Fibroblast of pulmonary artery (primary cell): ENCODE results near the gene HCK.
A peak's percentile ranks its signal among the peaks of the same experiment; 100 is the strongest.
"Not testable (repeated sequence)": the region's sequence is repeated elsewhere in the genome, so short reads cannot be mapped to it uniquely, and the experiment has no call there.

Experiments used
- DNase-seq: peaks from one replicate; pipeline ENCODE4 v3.0.0-alpha.2; 2010; ENCODE audit warnings: low read depth
- H3K4me3 ChIP-seq: replicated peaks from 2 replicates; pipeline ENCODE4 v1.5.1; 2011; ENCODE audit warnings: low read depth, mild to moderate bottlenecking, control low read depth, low read length, moderate library complexity
- TF ChIP-seq, protein P1 (sequence below): IDR thresholded peaks from 2 replicates; pipeline ENCODE4 v1.5.1; 2011; ENCODE audit warnings: mild to moderate bottlenecking, control low read depth, low read length, inconsistent platforms; ENCODE audit errors: missing control alignments

Gene HCK

DNA sequence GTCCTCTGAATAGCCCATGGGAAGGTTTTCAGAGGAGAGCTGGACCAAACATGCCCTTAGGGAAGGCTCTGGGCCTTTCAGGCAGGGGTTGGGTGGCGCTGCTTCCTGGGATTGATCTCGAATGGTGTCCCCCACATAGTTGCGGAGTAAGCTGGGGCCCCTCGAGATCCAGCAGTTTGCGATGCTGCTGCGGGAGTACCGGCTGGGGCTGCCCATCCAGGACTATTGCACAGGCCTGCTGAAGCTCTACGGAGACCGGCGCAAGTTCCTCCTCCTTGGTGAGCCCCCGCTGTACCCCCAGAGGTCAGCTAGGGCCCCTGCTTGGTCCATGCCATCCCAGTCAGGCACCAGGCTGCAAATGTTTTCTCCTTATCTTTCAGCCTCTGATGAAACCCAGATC lies 22.5 kb upstream of the HCK start:
- H3K4me3 ChIP-seq = no peak overlapping the region
- no peak for DNase-seq
- TF ChIP-seq, protein P1, sequence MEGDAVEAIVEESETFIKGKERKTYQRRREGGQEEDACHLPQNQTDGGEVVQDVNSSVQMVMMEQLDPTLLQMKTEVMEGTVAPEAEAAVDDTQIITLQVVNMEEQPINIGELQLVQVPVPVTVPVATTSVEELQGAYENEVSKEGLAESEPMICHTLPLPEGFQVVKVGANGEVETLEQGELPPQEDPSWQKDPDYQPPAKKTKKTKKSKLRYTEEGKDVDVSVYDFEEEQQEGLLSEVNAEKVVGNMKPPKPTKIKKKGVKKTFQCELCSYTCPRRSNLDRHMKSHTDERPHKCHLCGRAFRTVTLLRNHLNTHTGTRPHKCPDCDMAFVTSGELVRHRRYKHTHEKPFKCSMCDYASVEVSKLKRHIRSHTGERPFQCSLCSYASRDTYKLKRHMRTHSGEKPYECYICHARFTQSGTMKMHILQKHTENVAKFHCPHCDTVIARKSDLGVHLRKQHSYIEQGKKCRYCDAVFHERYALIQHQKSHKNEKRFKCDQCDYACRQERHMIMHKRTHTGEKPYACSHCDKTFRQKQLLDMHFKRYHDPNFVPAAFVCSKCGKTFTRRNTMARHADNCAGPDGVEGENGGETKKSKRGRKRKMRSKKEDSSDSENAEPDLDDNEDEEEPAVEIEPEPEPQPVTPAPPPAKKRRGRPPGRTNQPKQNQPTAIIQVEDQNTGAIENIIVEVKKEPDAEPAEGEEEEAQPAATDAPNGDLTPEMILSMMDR = no peak

DNA sequence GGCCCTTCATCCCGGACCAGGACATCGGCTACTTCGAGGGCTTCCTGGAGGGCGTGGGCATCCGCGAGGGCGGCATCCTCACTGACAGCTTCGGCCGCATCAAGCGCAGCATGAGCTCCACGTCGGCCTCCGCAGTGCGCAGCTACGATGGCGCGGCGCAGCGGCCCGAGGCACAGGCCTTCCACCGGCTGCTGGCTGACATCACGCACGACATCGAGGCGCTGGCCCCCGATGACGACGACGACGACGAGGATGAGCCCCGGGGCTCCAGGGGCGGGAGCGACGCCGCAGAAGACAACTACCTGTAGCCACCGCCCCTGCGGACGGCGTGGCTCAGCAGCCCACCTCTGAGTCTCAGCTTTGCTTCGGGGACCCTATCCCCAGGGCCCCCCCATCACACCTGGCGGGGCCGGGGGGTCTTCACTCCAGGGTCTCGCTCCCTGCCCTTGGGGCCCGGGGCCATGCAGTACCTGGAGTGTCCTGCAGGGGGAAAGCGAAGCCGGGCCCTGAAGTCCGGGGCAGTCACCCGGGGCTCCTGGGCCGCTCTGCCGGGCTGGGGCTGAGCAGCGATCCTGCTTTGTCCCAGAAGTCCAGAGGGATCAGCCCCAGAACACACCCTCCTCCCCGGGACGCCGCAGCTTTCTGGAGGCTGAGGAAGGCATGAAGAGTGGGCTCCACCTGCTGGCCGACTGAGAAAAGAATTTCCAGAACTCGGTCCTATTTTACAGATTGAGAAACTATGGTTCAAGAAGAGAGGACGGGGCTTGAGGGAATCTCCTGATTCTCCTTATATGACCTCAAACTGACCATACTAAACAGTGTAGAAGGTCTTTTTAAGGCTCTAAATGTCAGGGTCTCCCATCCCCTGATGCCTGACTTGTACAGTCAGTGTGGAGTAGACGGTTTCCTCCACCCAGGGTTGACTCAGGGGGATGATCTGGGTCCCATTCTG lies 20.8 kb upstream of the HCK start:
- TF ChIP-seq, protein P1 = peak; percentile 69
- DNase-seq = peak; percentile 86
- H3K4me3 ChIP-seq = peak overlapping the region; percentile 19

DNA sequence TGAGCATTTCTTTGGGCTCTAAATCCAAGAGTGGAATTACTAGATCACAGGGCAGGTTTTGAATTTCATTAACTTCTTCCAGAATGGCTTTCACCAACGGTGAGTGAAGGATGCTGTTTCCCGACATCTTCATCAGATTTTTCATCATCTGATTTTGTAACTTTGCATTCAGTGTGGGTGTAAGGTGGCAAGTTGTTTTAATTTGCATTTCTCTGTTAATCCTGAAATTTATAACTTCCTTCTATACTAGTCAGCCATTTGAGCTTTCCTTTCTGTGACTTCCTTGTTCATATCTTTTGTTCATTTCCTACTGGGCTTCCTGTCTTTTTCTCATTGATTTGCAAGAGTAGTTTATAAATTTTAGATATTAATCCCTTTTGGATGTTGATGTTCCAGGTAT lies 18.7 kb upstream of the HCK start:
- no peak for DNase-seq
- no peak overlapping the region for H3K4me3 ChIP-seq
- TF ChIP-seq, protein P1 = no peak

DNA sequence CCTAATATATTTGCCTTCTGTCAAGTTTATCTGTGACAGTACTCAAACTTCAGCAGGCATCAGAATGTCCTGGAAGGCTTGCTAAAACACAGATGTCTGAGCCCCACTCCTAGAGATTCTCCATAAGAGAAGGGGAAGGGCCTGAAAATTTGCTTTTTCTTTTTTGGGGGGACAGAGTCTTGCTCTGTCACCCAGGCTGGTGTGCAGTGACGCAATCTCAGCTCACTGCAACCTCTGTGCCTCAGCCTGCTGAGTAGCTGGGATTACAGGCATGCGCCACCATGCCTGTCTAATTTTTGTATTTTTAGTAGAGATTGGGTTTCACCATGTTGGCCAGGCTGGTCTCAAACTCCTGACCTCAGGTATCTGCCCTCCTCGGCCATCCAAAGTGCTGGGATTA lies 18.3 kb upstream of the HCK start:
- not testable (repeated sequence) for H3K4me3 ChIP-seq, DNase-seq

DNA sequence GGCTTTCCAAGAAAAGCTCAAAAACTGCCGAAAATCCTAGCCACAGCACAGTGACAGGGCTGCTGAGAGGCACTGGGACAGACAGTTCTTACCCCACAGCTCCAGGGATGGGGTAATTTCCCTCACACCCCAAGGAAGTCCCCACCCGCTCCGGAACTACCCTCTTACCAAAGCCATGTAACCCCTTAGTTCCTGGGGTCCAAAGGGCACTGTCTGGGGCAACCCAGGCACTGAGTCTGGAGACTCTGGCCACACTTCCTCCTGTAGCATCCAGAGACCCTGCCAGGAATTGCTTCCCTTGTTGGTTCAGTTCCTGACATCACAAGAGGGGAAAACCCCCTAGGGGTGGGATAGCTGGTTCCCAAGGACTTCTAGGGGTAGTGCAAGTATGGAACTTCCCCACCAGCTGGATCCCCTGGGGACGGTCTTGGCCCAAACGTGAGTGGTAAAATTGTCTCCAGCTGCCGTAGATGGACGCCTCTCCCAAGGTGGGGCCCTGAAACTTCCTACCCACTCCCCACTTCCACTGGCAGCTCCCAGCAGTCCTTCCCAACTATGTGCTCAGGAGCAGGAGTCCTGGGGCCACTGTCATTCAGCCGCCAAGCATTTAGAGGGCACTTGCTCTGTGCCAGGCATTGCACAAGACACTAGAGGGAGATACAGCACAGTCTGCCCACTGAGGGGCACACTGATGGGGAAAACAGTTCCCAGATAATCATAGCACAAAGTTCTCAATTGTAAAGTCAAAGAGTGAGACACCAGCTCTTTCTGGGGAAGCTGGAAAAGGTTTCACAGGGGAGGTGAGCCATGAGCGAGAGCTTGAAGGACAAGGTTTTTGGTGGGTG lies 17.2 kb upstream of the HCK start:
- TF ChIP-seq, protein P1 = no peak
- DNase-seq = no peak
- no peak overlapping the region for H3K4me3 ChIP-seq

DNA sequence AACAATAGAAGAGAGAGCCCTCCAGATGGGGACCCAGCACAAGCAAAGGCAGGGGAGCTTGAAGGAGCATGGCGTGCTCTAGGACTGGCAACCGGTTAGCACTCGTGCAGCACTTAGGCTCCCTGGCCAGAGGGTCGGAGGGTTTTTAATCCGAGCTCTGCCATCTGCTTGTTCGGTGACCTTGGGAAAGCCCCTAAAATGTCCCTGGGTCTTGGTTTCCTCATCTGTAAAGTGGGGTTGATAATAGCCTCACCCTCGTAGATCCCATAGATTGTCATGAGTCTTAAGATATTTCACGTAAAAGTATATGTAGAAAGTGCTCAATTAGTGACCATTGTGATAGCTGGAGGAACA lies 16.6 kb upstream of the HCK start:
- DNase-seq = no peak
- no peak overlapping the region for H3K4me3 ChIP-seq
- TF ChIP-seq, protein P1 = no peak

DNA sequence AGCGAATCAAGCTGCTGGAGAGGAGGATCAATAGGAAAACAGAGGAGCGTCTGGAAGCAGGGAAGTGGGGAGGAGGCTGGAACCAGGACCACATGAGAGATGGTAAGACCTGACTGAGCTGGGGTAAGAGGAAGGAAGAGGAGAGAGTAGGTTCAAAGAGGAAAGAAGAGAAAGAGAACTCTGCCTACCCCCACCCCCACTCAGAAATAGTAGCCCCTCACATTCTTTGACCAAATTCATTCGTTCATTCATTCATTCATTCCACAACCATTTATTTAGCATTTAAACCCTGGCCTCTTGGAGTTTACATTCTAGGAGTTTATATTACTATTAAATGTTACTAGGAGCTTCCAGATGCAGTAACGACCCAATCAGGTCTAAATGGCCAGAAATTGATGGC lies 15.8 kb upstream of the HCK start:
- no peak for DNase-seq
- TF ChIP-seq, protein P1 = no peak
- H3K4me3 ChIP-seq = no peak overlapping the region
